Measurements from ENCODE around the gene TACC2.

Gene TACC2

GRCh38 chr10:122077311-122077875, 88.4 kb downstream of the TACC2 start:
- Histone ChIP-seq H2AFZ (ENCODE audit: low read depth, low read length, severe bottlenecking) (no peak overlapping the region), H3K9me3 (ENCODE audit: insufficient read depth, low read length) (no peaks in the 10 kb centered on the region), H3K4me2 (ENCODE audit: low read depth, low read length, poor library complexity, severe bottlenecking) (no peak overlapping the region), H3K9me2 (replicated peaks; ENCODE audit: insufficient read depth, low read length) (no peaks in the 10 kb centered on the region), H3K79me2 (ENCODE audit: insufficient read depth, low read length) (no peaks in the 10 kb centered on the region), H3K4me3 (ENCODE audit: insufficient read depth, low read length, poor library complexity, severe bottlenecking) (no peak overlapping the region), H3K9ac (ENCODE audit: low read length) (no peak overlapping the region), H3K36me3 (ENCODE audit: low read length) (no peaks in the 10 kb centered on the region), H3K27me3 (ENCODE audit: low read length) (no peaks in the 10 kb centered on the region), H4K20me1 (ENCODE audit: low read depth, low read length) (no peaks in the 10 kb centered on the region), H3F3A (ENCODE audit: insufficient read depth) (no peaks in the 10 kb centered on the region), H3K27ac (ENCODE audit: low read depth, low read length) (no peak overlapping the region)
- TF ChIP-seq CTCF (IDR thresholded peaks at IDR 0.05; ENCODE audit: insufficient read depth, low read length, poor library complexity, severe bottlenecking) (no peak), EZH2phosphoT487 (conservative IDR thresholded peaks at IDR 0.05; ENCODE audit: low read length) (no peak)

GRCh38 chr10:122078326-122078725, 89.4 kb downstream of the TACC2 start:
- no peaks in the 10 kb centered on the region for H3F3A ChIP-seq (ENCODE audit: insufficient read depth)
- H3K9me2 ChIP-seq (replicated peaks; ENCODE audit: insufficient read depth, low read length) = no peaks in the 10 kb centered on the region
- no peak overlapping the region for H3K9ac ChIP-seq (ENCODE audit: low read length)
- no peak overlapping the region for H3K4me2 ChIP-seq (ENCODE audit: low read depth, low read length, poor library complexity, severe bottlenecking)
- no peak overlapping the region for H3K27ac ChIP-seq (ENCODE audit: low read depth, low read length)
- no peak overlapping the region for H2AFZ ChIP-seq (ENCODE audit: low read depth, low read length, severe bottlenecking)
- no peaks in the 10 kb centered on the region for H3K27me3 ChIP-seq (ENCODE audit: low read length)
- no peaks in the 10 kb centered on the region for H4K20me1 ChIP-seq (ENCODE audit: low read depth, low read length)
- H3K4me3 ChIP-seq (ENCODE audit: insufficient read depth, low read length, poor library complexity, severe bottlenecking) = no peak overlapping the region
- TF ChIP-seq CTCF (IDR thresholded peaks at IDR 0.05; ENCODE audit: insufficient read depth, low read length, poor library complexity, severe bottlenecking) (no peak), EZH2phosphoT487 (conservative IDR thresholded peaks at IDR 0.05; ENCODE audit: low read length) (no peak)
- no peaks in the 10 kb centered on the region for H3K9me3 ChIP-seq (ENCODE audit: insufficient read depth, low read length)
- no peaks in the 10 kb centered on the region for H3K79me2 ChIP-seq (ENCODE audit: insufficient read depth, low read length)
- H3K36me3 ChIP-seq (ENCODE audit: low read length) = no peaks in the 10 kb centered on the region

GRCh38 chr10:122078965-122079795, 90.2 kb downstream of the TACC2 start:
- Histone ChIP-seq H3K9ac (ENCODE audit: low read length) (no peak overlapping the region), H3K79me2 (ENCODE audit: insufficient read depth, low read length) (no peaks in the 10 kb centered on the region), H4K20me1 (ENCODE audit: low read depth, low read length) (no peaks in the 10 kb centered on the region), H2AFZ (ENCODE audit: low read depth, low read length, severe bottlenecking) (no peak overlapping the region), H3K27ac (ENCODE audit: low read depth, low read length) (no peak overlapping the region), H3K9me2 (replicated peaks; ENCODE audit: insufficient read depth, low read length) (no peaks in the 10 kb centered on the region), H3K4me2 (ENCODE audit: low read depth, low read length, poor library complexity, severe bottlenecking) (no peak overlapping the region), H3K27me3 (ENCODE audit: low read length) (no peaks in the 10 kb centered on the region), H3K36me3 (ENCODE audit: low read length) (no peaks in the 10 kb centered on the region), H3K4me3 (ENCODE audit: insufficient read depth, low read length, poor library complexity, severe bottlenecking) (no peak overlapping the region), H3K9me3 (ENCODE audit: insufficient read depth, low read length) (no peaks in the 10 kb centered on the region), H3F3A (ENCODE audit: insufficient read depth) (no peaks in the 10 kb centered on the region)
- TF ChIP-seq CTCF (IDR thresholded peaks at IDR 0.05; ENCODE audit: insufficient read depth, low read length, poor library complexity, severe bottlenecking) (no peak), EZH2phosphoT487 (conservative IDR thresholded peaks at IDR 0.05; ENCODE audit: low read length) (no peak)
